T-helper 9 cell (primary cell): ENCODE measurements around the gene CLIC5.
A peak's percentile ranks its signal among the peaks of the same experiment; 100 is the strongest.

Source experiments
- DNase-seq: peaks from one replicate; pipeline ENCODE4 v3.0.0-alpha.2; 2020
- total RNA-seq, 2 donors: gene quantifications; one replicate each; lab custom pipeline; 2026; lab: John Stamatoyannopoulos, UW

Gene CLIC5
- 11.1 to 36.1 reads per million in 2 donors for total RNA-seq

DNA sequence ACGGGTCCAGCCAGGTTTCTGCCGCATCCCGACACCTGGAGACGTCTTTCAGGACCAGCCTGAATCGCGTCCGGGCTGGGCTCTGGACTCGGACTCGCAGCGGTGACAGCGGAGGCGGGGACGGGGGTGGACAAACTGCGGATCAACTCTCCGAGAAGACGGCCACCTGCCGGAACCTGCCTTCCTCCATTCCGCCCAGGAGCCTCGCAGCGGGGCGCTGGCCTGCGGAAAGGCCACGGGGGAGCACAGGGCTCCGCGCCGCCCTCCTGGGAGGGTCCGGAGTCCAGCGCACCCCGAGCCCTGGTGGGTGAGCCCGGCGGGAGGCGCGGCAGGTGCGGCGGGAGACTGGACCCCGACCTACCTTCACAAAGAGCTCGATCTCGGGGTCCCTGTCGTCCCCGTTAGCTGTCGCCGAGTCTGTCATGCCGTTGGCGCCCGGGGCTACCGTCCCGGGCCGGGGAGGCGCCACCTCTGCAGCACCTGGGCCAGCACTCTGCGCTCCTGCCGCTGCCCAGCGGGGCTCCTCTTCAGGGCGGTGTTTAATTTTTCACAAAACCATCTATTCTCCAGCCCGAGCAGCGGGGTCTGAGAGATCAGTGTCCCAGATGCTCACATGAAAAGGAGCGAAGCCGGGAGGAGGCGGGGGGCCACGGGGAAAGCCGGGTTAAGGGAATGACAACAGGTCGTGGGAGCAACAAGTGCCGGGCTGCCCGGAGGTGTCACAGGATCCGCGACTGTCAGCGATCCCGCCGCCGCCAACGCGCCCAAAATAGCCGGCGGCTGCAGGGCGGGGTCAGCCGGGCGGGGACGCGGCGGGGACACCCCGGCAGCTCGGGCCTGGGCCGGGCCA is at the start of gene CLIC5:
TSS of gene CLIC5 (minus strand) at position 742 of the 850 bp plus-strand sequence. CDS start at position 424, 318 bp downstream.
- DNase-seq = peak; percentile 19

DNA sequence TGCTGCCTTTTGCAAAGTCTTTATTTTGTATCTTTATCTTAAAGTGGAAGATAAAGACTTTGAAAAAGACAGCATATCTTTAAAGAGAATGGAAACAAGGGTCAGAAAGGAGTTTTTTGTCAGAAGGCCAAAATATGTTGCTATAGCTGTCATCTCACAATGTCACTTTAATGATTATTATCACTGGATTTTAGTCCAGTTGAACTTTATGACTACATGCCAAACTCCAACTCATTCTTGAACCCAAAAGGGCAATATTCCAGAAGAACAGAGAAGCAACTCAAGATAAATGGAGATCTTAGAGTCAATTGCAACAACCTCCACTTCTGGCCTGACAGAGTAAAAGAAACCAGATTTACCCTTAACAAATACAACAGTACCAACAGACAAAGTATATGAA is 47.3 kb upstream of the CLIC5 start:
- DNase-seq = no peak

DNA sequence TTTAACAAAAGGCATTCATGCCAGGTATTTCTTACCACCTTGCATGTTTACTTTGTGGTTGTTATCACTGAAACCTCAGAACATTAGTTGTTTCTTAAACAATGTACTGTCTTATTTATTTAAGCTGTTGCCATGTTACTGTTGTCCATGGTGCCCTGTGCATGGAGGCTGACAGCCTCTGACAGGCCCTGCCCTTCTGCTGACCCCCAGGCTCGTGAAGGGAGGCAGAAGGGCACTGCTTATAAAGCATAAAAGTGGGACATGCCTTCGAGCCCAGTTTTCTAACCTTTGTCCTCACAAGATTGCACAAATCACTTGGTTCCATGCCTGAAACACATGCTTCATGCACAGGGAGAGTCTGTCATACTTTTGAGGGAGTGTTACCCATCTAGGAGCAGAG is 46.7 kb upstream of the CLIC5 start:
- no peak for DNase-seq

DNA sequence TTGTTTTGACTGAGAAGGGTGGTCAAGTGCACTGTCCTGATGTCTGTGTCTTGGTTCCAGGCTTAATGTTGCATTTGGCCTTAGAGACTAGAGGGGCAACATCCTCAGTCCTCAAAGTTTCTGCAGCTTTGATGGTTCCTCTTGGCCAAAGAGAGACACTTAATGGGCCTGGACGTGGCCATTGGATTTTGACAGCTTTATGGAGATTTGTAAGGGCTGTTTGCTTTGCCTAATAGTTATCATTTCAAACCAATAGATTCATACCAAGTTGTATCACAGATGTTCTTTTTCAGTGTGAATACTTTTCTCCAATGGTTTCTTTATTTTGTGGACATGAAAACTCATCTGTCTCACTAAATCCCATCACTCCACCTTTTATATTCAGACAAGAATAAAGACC is 45.8 kb upstream of the CLIC5 start:
- DNase-seq = no peak

DNA sequence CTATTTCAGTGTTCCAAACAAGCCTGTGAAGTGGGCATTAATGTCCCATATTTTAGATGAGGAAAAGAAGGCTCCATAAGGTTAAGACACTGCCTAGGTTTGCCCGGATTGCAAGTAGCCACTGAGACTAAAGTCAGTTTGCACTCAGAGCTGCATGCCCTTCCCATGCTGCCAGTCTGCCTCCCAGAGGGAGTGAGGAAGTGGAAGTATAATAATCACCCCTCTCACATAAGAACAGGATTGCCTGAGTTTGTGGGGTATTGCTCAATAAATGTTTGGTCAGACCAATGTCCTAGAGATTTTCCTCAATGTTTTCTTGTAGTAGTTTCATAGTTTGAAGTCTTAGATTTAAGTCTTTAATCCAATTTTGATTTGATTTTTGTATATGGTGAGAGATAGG is 43.9 kb upstream of the CLIC5 start:
- DNase-seq = no peak

DNA sequence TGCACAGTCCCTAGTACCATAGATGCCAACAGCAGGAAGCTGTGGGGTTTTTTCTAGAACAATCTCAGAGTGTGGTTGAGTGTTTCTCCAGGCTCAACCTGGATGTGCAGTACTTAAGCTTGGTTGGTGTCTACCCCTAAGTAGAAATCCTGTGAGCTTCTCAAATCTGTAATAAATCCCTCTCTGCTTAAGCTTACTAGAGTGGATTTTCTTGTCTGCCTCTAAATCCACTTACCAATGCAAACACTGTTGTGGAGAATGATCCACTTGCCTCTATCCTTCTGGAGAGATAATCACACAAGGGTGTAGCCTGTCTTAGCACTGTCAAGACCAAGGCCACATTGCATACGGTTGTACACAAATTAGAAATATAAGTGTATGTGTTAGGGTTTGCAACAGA is 43.3 kb upstream of the CLIC5 start:
- no peak for DNase-seq

DNA sequence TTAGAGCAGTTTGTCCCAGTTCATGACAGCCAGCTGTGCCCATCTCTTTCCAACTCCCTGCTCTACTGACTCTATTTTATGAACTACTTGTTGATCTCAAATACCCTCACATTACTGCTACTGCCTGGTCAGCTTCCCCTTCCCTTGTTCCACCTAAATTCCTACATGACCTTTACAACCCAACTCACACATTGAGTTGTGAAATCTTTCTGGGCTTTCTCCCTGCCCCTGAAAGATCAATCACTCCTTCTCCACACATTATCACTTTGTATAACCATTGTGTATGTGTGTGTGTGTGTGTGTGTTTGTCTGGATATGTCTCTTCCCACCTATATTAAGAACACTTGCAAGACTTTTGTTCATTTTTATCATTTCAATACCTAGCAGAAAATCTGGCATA is 42.1 kb upstream of the CLIC5 start:
- no peak for DNase-seq

DNA sequence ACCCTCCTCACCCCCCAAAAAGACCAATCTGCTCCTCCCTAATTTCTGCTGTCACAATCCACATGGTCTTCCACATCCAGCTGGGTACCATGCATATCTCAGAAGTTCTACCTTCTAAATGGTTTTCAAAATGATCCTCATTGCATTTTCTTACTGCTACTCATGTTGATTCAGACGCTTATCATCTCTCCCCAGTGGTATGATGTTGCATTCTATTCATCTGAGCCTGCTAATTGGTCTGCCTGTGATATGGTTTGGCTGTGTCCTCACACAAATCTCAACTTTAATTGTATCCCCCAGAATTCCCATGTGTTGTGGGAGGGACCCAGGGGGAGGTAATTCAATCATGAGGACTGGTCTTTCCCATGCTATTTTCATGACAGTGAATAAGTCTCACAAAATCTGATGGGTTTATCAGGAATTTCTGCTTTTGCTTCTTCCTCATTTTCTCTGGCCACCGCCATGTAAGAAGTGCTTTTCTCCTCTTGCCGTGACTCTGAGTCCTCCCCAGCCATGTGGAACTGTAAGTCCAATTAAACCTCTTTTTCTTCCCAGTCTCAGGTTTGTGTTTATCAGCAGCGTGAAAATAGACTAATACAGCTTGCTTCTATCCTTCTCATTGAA is 41.4 kb upstream of the CLIC5 start:
- no peak for DNase-seq

DNA sequence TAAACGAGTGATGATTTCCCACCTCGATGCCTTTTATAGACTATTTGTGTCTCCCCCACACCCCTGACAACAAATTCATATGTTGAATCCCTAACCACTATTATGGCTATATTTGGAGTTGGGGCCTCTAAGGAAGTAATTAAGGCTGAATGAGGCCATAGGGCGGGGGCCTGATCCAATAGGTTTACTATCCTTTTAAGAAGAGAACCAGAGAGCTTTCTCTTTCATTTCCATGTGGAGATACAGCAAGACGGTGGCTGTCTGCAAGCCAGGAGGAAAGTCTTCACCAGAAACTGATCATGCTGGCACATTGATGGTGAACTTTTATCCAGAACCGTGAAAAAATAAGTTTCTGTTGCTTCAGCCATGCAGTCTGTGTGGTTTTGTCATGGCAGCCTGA is 38.9 kb upstream of the CLIC5 start:
- DNase-seq = no peak

DNA sequence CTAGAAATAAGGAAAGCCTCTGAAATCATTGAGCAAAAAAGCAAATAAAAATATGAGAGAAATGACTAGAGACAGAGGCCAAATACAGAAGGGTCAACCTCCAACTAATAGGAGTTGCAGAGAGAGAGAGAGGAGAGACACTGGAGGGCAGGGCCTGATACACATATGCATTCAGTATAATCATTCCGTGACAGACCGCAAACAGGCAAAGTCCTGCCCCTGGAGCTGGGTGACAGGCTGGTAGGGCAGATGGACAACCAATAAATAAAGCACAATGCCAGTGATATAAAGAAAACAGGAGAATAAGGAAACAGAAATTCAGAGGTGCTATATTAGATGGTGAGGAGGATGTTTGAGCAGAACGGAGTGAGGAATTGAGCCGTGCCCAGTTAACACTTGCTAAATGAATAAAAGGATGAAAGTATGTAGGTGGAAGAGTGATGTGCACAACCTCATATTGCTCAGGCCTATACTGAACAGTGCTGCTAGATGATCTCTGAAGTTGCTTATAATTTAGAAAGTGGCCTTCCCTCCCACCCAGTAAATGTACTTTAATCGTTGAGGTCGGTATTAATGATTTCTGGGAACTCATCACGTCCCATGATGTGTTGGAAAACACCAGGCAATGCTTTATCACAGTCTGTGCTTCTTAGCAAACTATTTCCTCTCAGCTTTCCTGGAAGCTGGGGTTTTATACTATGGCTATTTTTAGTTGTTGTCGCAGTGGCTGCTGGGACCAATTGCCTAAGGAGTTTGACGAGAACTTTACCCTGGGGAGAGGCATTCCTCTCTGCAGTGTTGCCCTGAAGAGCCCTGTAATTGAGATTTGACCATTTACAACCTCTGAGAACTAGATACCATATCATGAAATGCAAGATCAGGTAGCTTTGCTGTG is 37.6 kb upstream of the CLIC5 start:
- DNase-seq = no peak

DNA sequence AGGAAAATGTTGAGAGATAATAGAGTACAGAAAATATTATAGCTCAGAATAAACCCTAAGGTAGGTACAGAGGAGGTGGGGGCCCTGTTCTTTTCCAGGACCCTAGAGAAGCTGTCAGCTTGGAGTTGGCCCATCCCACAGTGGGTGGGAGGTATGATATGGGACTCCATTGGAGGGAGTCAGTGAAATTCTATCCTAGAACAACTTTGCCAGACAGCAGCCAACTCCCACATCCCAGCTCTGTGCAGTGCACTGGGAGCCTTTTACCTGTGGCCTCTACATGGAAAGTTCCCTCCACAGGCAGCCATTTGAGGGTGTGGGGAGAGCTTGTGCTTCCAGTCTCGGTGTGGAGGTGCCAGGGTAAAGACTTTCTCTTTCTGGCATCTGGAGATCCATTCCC is 36.8 kb upstream of the CLIC5 start:
- DNase-seq = no peak

DNA sequence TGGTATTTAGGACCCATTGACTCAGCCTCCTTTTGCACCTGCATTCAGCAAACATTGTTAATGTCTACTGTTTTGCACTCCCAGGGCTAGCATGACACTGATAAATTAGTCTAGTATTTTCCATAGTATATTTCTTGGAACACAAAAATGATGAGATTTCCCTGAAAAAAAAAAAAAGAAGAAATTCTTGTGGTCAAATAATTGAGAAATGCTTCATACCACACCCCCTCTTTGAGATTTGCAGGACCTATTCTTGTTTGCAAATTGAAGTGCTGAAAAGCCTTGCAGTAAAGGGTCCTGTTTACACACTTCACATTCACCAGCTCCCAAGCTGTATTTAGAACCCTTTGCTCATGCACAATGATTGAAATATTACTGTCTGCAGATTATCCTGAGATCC is 36.3 kb upstream of the CLIC5 start:
- DNase-seq = no peak

DNA sequence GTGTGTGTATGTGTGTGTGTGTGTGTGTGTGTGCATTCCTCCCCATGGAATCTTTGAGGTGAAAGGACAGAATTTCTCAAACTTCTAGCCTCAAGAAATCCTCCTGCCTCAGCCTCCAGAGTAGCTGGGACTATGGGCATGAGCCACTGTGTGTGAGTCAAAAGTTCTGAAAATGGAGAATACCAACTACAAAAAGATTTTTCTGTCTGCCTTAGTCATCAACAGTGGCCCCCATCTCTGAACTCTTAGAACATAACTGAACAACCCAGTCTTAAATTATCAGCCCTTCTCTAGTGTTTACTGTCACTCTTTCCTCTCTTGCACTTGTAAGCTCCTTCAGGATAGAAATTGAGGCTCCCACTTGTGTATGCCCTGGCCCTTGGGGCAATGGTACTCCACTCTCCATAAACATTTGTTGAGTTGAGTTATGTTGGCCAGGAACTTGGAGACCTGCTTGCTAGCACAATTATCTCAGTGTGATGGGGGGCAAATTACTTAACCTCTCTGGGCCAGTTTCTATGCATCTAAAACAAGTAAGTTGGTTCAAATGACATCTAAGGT is 35.3 kb upstream of the CLIC5 start:
- no peak for DNase-seq

DNA sequence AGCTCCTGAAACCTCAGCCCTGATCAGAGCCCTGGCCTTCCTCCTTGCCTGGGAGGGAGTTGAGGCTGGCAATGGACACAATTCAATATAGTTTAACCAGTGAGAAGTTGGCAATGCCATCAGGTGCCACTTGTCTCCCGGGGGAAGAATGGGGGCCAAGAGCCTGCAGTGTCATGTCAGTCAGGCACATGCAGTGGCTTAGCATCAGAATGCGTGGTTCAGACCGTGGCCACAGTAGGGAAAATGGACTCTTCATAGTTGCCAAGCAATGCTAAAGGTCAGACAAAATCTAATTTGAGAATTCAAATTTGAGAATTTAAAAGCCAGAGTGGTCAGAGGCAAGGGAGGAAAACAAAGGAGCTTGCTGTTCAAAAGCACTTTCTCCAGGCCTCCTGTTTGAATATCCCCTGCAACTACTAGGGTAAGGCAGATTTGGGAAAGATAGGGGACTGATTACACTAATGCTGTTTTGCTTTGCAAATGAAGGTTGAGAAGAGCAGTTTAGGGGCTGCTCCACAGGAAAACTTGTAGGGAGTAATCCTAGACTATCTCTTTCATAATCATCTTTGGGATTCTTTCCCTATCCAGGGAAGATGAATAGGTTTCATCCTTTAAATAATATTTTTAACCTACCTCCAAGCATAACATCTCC is 33.1 kb upstream of the CLIC5 start:
- DNase-seq = no peak

DNA sequence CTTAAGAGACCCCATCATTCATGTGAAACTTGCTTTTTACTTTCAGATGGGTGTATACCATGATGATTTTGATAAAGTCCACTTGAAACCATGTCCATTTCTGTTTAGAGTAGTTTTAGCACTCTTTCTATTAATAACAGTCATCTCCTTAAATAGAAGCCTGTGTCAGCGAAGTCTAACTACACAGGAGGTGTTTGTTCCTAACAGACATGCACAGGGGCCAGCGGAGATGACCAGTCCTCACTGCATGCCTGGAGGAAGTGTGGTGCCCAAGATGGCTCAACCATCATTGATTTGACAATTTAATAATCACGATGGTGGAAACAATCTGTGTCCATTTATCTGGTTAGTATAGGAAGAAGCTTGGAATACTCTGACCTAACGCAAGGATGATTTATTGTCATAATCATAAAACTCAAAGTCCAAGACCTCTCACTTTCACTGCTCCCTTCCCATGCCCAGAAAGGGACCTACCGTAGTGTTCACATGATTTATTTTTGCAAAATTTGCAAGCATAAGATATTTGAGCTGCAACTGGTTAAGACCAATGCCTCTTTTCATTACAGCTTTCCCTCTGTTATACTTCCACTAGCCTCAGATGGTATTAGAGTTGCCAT is 31.0 kb upstream of the CLIC5 start:
- no peak for DNase-seq

DNA sequence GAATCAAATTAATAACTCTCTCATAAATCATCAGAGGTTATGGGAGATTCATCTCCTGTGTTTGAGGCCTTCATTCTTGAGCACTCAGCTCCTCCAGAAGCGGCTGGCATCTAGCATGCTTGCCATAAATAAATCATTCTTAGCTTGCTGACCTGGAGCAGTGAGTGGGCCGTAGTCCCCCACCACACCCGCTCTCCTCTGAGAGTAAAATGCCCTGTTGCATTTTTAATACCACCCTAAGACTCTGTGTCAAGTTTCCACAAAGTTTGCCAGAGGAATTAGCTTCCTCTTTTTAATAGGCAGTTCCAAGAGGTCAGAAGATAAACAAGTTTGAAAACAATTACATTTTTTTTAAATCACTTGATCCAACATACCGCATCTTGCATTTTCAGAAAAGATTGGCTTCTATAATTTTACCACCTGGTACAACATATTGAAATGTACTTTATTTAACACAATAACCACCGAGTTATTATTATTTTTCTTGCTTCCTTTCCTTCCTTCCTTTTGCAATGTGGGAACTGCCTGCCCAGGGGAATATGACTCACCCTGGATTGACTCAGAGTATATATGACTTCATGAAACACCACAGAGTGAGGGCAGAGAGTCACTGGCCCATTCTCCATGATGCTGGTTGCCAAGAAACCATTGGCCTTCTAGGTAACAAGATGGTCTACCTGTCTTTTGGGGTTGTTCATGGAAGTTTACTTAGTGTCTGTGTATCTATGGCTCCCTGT is 29.4 kb upstream of the CLIC5 start:
- no peak for DNase-seq

DNA sequence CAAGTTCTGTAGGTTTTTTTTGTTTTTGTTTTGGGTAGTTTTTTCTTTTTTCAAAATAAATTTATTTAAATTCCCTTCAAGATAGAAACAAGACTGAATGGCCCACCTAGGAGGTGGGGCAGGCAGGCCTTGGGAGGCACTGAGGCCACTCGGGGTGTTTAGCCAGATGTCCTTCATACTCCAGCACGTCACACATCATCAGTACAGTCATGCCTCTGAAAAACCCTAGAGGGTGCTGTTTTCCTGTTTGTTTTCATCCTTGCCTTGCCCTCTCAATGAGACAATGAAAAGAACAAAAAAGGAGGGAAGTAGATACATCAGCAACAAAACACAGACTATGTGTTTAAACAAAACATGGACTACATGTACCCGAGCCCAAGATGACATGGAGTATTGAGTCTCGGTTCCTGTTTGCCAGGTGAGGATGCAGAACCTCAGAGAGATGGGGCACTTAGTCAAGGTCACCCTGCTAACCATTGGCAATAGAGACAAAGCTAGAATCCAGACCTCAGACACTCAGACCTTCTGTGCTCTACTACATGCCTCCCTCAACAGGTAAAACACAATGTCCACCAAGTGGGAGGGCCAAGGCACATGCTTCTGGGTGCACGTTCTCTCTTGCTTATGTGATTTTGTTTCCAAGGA is 26.8 kb upstream of the CLIC5 start:
- DNase-seq = no peak

DNA sequence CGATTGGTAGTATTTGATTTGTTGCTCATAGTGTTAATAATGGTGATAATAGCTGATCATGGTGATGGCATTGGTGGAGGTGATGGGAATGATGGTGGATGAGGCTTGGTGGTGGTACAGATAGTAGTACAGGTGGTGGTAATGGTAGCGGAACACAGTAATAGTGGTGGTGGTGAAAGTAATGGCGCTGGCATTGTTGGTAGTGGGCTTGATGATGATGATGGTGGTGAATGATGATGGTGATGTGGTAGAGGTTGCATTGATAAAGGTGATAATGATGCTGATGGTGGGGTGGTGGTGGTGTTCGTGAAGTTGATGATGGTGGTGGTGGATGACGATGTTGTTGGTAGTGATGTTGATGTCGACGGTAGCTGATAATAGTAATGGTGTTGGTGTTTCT is 24.6 kb upstream of the CLIC5 start:
- no peak for DNase-seq

DNA sequence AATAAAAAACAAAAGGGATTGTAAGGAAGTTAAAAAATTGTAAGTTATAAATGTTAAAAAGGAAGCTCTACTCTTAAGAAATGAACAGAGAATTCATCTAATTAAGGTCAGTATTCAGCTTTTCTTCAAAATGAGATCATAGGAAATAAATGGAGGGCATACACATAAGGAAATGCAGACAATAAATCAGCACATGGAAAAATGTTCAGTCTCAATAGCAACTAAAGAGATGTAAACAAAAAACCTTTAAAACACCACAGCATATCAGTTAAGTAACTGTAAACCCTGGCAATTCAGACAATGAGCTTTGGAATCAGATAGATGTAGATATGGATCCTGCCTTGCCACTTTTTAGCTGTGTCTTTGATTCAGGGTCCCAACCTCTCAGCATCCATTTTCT is 24.0 kb upstream of the CLIC5 start:
- no peak for DNase-seq

DNA sequence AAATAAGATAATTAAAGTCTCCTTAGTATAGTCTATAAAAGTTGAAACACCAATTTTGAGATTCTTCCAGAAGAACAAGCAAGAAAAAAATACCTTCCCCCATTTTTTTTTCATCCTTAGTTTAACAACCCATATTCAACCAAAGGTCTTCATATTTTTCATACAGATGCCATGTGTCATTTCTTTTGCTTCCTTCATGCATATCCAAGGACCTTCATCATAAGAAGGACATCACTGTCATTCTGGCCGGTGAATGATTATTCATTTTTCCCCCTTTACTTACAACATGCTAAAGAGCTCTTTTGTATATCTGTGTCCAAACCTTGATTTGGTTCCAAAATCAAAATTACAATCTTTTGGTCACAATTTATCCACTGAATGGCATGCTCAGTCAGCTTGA is 21.3 kb upstream of the CLIC5 start:
- no peak for DNase-seq

DNA sequence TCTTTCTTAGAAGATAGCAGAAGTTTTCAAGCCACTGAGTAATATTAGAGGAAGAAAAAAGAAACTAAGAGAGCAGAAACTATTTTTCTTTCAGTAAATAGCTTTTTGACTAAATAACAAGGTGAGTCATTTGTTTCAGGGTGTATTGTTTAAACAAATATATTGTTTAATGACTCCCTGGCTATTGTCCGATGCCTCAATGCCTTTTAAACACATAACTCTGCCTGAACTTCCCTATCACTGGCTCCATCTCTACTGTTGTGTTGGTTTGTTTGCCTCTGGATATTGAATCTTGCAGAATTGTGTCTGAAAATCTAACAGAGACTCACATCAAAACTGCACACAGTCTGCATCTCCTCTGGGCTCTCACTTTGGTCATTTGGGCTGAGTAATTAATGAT is 19.6 kb upstream of the CLIC5 start:
- DNase-seq = no peak
